Heart left ventricle (tissue), 16 donors: ENCODE results near the gene MEF2A. TPM values are rescaled to one million over a fixed set of nuclear protein-coding genes. Genes with fewer than 3 reads are reported as not detected.

Experiments used
- ATAC-seq, 4 donors: fragments of 200-7000 bp; cut with Tn5 transposase; one replicate each; pipeline ENCODE4 v1.9.1; 2020 to 2022; ENCODE audit warnings: moderate library complexity in 4 of 4, mild to moderate bottlenecking in 3 of 4, moderate number of reproducible peaks in 1 of 4
- DNase-seq, 5 donors: peaks; one replicate each; pipeline ENCODE4 v3.0.0-alpha.2; 2020
- H3K27ac ChIP-seq, 12 donors: fragments of 200-600 bp; sonication (generic) in 4 of 12; one replicate each; pipeline versions ENCODE4 v1.5.0 to v1.8.0; 2016 to 2022; ENCODE audit warnings: mild to moderate bottlenecking in 2 of 12
- H3K27me3 ChIP-seq, 9 donors: fragments of 200-600 bp; sonication (generic) in 2 of 9; one replicate each; pipeline versions ENCODE4 v1.5.1 to v1.8.0; 2016 to 2022; ENCODE audit warnings: mild to moderate bottlenecking in 3 of 9
- H3K36me3 ChIP-seq, 9 donors: fragments of 200-600 bp; sonication (generic) in 2 of 9; one replicate each; pipeline versions ENCODE4 v1.5.0 to v1.8.0; 2018 to 2022; ENCODE audit warnings: mild to moderate bottlenecking in 2 of 9
- H3K4me1 ChIP-seq, 12 donors: fragments of 200-600 bp; sonication (generic) in 4 of 12; one replicate each; pipeline versions ENCODE4 v1.5.0 to v1.8.0; 2016 to 2022; ENCODE audit warnings: mild to moderate bottlenecking in 3 of 12
- H3K4me3 ChIP-seq, 12 donors: fragments of 200-600 bp; sonication (generic) in 4 of 12; one replicate each; pipeline versions ENCODE4 v1.5.0 to v1.8.0; 2017 to 2022; ENCODE audit warnings: mild to moderate bottlenecking in 9 of 12, moderate library complexity in 4 of 12
- H3K9me3 ChIP-seq, 12 donors: fragments of 200-600 bp; sonication (generic) in 4 of 12; one replicate each; pipeline versions ENCODE4 v1.5.0 to v1.8.0; 2016 to 2022; ENCODE audit warnings: mild to moderate bottlenecking in 1 of 12
- POLR2A ChIP-seq, 2 donors: fragments of 450-650 bp; IDR thresholded peaks; one replicate each; pipeline ENCODE4 v1.6.1; 2017; ENCODE audit warnings: antibody characterized with exemption in 2 of 2, mild to moderate bottlenecking in 2 of 2, moderate library complexity in 2 of 2
- WGBS, 4 donors: extraction: QIAGEN DNeasy Blood & Tissue Kit in 2 of 4; methylation state at CpG; one replicate each; pipeline versions ENCODE4 v1.1.5 to v1.1.7; 2013 to 2018; 5-methylcytosine and 5-hydroxymethylcytosine counted together
- intact Hi-C, 10 donors: fragments of 100-400 bp; cut with DNase I; formaldehyde crosslinking; loops; one replicate each; pipeline versions ENCODE4 v1.11.1 to v1.14.2; 2022
- polyA plus RNA-seq, 2 donors: library from polyadenylated mRNA; stranded (reverse); fragments of 200-250 nt; gene quantifications; one replicate each; pipeline ENCODE4 v1.2.3, GENCODE V29; 2013
- total RNA-seq, 9 donors: library from RNA; depleted of rRNA in 2 of 9; stranded (reverse); fragments of >200 nt in 2 of 9; fragmentation: NEBNext Ultra II Directional in 3 of 9; extraction: Animal tissue kit (Norgen Biotek cat#: 25700) in 3 of 9; gene quantifications; one replicate each; pipeline versions ENCODE4 v1.1.0 to v1.2.4, GENCODE V29; 2016 to 2023
- TF ChIP-seq, protein P1 (sequence below), 12 donors: fragments of 200-600 bp; sonication (generic) in 4 of 12; IDR thresholded peaks; one replicate each; pipeline versions ENCODE4 v1.5.0 to v1.8.0; 2018 to 2022; ENCODE audit warnings: antibody characterized with exemption in 12 of 12, mild to moderate bottlenecking in 5 of 12
- donor health status: ischemic (EF 13 %, LVEDD 7.1; RV severe dilation, severe dysfunction).
- donor health status: healthy with polysubstance abuse.
- donor health status: DM: no; HTN: yes; CAD: no.
- donor health status: DM: no; HTN: no; CAD: no.
- donor health status: ischemic (EF 25% LVEDD 6.9; RV normal size, moderate dysfunction).
- donor health status: ischemic (EF 25% LVEDD 5.7; RV mildly dilated, moderate dysfunction).
- donor health status: healthy.
- donor health status: DM: yes; HTN: yes; CAD: no.
- donor health status: ischemic (EF 35%, LVEDD 5.7; RV mildly dilated, moderate dysfunction).
- donor health status: nonischemic (EF 11% LVEDD 7.7; RV severe dilation, severe dysfunction).
- donor health status: DM: yes; HTN: yes; CAD: no.
- donor health status: PGD.
- donor health status: ischemic (EF 29% LVEDD 5.4; RV normal size, mild dysfunction).
- donor health status: nonischemic (EF 23%, LVEDD 6.1; RV moderate dilation, normal function).

MEF2A gene
- total and polyA plus RNA-seq, 11 donors = 53.4 to 192 (median 153) TPM

DNA sequence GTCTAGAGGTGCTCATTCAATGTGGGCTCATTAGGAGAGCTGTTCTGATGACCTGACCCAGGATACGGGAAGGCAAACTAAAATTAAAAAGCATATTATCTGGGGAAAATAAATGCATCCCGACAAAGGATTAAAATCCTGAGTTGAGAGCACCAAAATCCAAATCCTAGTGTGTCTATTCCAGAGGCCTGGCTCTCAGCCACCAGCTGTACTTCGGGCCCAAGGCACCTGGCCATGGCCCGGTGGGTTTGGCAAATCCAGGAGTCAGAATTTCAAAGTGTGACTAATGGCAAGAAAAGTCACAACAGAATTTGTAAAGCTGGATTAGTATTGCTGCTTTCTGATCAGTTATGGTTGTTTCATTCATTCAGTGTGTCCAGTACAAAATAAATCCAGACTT lies 170.1 kb downstream of the MEF2A start:
- ATAC-seq (no peak), DNase-seq (no peak)
- no peak overlapping the region for H3K27ac ChIP-seq
- no peak overlapping the region for H3K4me3 ChIP-seq
- intact Hi-C loops = loop anchor here in 2 of 10 donors (10.0 kb wide), 2 partner anchors 59 to 451 kb away; no protein-coding TSS in a partner anchor
- no peak for TF ChIP-seq POLR2A (IDR thresholded peaks at IDR 0.05)
- H3K4me1 ChIP-seq = peaks cover 0 to 19% (median 12%) of the 10 kb centered on the region in 12 donors
- no peaks in the 10 kb centered on the region for H3K27me3 ChIP-seq
- WGBS, 4 donors = 85 to 91% (median 87%) methylated on average over 4 of the region's 4 CpGs
- H3K36me3 ChIP-seq = peaks cover 0 to 6% (median 0%) of the 10 kb centered on the region in 9 donors
- no peaks in the 10 kb centered on the region for H3K9me3 ChIP-seq

DNA sequence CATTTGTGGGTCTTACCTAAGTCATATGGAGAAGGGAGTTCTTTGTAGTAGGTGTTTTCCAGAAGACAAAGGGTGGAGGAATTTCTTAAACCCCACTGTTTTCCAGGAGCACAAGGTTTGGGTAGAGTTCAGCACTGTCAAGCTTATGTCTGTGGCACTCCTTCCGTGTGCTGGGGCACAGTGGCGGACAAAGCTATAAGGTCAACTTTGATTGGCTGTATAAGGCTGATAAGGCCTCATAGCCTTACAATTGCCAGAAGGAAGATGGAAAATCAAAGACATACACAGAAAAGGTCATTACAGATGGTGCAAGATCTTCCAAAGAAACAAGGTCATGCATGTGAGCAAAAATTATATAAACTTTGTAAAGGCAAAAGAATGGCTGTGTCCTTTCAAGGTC lies 170.9 kb downstream of the MEF2A start:
- DNase-seq = no peak
- H3K4me1 ChIP-seq = peaks cover 0 to 13% (median 7%) of the 10 kb centered on the region in 12 donors
- no peak for ATAC-seq
- no peaks in the 10 kb centered on the region for H3K9me3 ChIP-seq
- no peak for TF ChIP-seq POLR2A (IDR thresholded peaks at IDR 0.05)
- TF ChIP-seq, protein P1, sequence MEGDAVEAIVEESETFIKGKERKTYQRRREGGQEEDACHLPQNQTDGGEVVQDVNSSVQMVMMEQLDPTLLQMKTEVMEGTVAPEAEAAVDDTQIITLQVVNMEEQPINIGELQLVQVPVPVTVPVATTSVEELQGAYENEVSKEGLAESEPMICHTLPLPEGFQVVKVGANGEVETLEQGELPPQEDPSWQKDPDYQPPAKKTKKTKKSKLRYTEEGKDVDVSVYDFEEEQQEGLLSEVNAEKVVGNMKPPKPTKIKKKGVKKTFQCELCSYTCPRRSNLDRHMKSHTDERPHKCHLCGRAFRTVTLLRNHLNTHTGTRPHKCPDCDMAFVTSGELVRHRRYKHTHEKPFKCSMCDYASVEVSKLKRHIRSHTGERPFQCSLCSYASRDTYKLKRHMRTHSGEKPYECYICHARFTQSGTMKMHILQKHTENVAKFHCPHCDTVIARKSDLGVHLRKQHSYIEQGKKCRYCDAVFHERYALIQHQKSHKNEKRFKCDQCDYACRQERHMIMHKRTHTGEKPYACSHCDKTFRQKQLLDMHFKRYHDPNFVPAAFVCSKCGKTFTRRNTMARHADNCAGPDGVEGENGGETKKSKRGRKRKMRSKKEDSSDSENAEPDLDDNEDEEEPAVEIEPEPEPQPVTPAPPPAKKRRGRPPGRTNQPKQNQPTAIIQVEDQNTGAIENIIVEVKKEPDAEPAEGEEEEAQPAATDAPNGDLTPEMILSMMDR (IDR thresholded peaks at IDR 0.05) = no peak
- intact Hi-C loops = loop anchor here in 2 of 10 donors (10.0 kb wide), 2 partner anchors 58 to 452 kb away; no protein-coding TSS in a partner anchor
- no peak overlapping the region for H3K4me3 ChIP-seq
- WGBS, 4 donors = 70 to 86% (median 77%) methylated on average over 2 of the region's 2 CpGs
- no peaks in the 10 kb centered on the region for H3K27me3 ChIP-seq
- no peaks in the 10 kb centered on the region for H3K36me3 ChIP-seq
- H3K27ac ChIP-seq = no peak overlapping the region

DNA sequence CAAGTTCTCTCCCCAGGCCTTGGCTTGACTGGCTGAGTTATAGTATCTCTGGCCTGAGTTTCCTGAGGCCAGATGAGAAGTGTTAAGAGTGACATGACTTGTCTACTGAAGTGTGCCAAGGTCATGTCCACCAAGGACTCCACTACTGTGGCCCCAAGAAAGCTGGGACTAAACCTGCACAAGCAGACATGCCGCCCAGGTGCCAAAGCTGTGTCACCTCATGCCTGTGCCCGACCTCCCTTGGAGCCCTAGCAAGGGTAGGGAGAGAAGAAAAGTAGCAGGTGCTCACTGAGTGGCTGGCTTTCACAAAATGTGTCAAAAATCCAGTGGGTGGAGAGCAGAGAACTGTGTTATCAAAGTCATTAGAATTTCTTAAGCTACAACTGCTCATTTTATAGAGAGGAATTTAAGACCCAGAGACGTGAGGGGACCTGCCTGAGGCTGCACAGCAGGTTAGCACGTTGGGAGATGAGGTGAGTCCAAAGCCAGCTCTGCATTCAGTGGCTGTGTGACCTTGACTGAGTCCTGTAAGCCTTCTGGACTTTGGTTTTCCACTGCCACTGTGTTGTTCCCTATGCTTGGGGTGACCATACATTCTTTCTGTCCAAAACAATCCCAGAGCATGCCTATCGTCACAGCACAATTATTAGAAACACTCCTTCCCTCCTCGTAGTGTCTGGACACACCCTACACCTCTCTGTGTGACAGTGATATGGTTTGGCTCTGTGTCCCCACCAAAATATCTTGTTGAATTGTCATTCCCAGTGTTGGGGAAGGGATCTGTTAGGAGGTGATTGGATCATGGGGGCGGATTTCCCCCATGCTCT lies 172.4 kb downstream of the MEF2A start:
- DNase-seq (no peak), ATAC-seq (no peak)
- intact Hi-C loops = loop anchor here in 2 of 10 donors (10.0 kb wide), 2 partner anchors 57 to 453 kb away; no protein-coding TSS in a partner anchor
- Histone ChIP-seq H3K27ac (no peak overlapping the region), H3K36me3 (no peaks in the 10 kb centered on the region), H3K4me1 (peaks cover 0 to 3% (median 0%) of the 10 kb centered on the region in 12 donors), H3K27me3 (no peaks in the 10 kb centered on the region), H3K4me3 (no peak overlapping the region), H3K9me3 (no peaks in the 10 kb centered on the region)
- TF ChIP-seq, protein P1 (IDR thresholded peaks at IDR 0.05) = no peak
- TF ChIP-seq POLR2A (IDR thresholded peaks at IDR 0.05) = no peak
- 79 to 87% (median 80%) methylated on average over 7 of the region's 7 CpGs for WGBS, 4 donors

DNA sequence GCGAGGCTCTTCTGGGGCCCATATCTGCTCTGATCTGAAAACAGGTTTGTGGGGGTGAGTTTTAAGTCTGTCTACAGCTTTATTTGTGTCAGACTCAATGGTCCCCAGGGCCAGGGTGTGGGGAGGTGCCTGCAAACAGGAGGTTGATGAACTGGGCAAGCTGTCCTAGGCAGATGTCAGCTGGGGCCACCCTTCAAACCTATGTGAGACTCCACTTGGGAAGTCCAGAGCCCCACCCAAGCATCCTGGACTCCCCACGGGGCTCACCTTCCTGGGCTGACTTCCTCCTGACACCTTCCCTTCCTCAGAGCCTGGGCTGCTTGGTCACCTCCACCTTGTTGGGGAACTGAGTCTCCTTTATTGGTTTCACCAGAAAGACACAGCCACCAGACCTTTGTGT lies 176.1 kb downstream of the MEF2A start:
- Histone ChIP-seq H3K36me3 (no peaks in the 10 kb centered on the region), H3K9me3 (no peaks in the 10 kb centered on the region), H3K4me1 (no peaks in the 10 kb centered on the region), H3K4me3 (no peak overlapping the region), H3K27me3 (no peaks in the 10 kb centered on the region), H3K27ac (no peak overlapping the region)
- TF ChIP-seq POLR2A (IDR thresholded peaks at IDR 0.05) = no peak
- TF ChIP-seq, protein P1 (IDR thresholded peaks at IDR 0.05) = no peak
- ATAC-seq (no peak), DNase-seq (no peak)
- 75 to 80% (median 77%) methylated on average over 2 of the region's 2 CpGs for WGBS, 4 donors
- intact Hi-C loops = no loop called here
